ENCODE data around the gene SAP30.

Gene SAP30

GRCh38 chr4:173370477-173371291 is at the start of gene SAP30:
Gene SAP30 (plus strand): TSS chr4:173370954. CDS start chr4:173371183, 229 bp downstream.
- peak; percentile 95 for DNase-seq

GRCh38 chr4:173325007-173325736 is 45.6 kb upstream of the SAP30 start:
- no peak for DNase-seq

GRCh38 chr4:173328236-173328901 is 42.4 kb upstream of the SAP30 start:
- DNase-seq = no peak

- no peak for DNase-seq
Observed at GRCh38 chr4:173330590-173330989, 40.2 kb upstream of the SAP30 start.

- DNase-seq = no peak
Observed at GRCh38 chr4:173332021-173332487, 38.7 kb upstream of the SAP30 start.

GRCh38 chr4:173332963-173333657 is 37.6 kb upstream of the SAP30 start:
- no peak for DNase-seq

- no peak for DNase-seq
Observed at GRCh38 chr4:173333658-173334084, 37.1 kb upstream of the SAP30 start.

GRCh38 chr4:173334085-173334890 is 36.5 kb upstream of the SAP30 start, which contains the start of gene HMGB2:
Gene HMGB2 (minus strand): TSS chr4:173334358. CDS start chr4:173333649, 709 bp downstream.
- DNase-seq = peak; percentile 99

GRCh38 chr4:173334891-173335752 is 35.6 kb upstream of the SAP30 start:
- DNase-seq = peak; percentile 82

- no peak for DNase-seq
Observed at GRCh38 chr4:173337463-173337862, 33.3 kb upstream of the SAP30 start.

GRCh38 chr4:173343832-173344397 is 26.8 kb upstream of the SAP30 start:
- no peak for DNase-seq

GRCh38 chr4:173345648-173346047 is 25.1 kb upstream of the SAP30 start:
- no peak for DNase-seq

- DNase-seq = no peak
Observed at GRCh38 chr4:173346074-173346473, 24.7 kb upstream of the SAP30 start.

GRCh38 chr4:173347467-173347866 is 23.3 kb upstream of the SAP30 start:
- DNase-seq = no peak

- DNase-seq = no peak
Observed at GRCh38 chr4:173357939-173358338, 12.8 kb upstream of the SAP30 start.

GRCh38 chr4:173360587-173361221 is 10.1 kb upstream of the SAP30 start:
- no peak for DNase-seq

- no peak for DNase-seq
Observed at GRCh38 chr4:173362666-173363065, 8.1 kb upstream of the SAP30 start.

GRCh38 chr4:173365359-173365996 is 5.3 kb upstream of the SAP30 start:
- DNase-seq = no peak

- no peak for DNase-seq
Observed at GRCh38 chr4:173367285-173367684, 3.5 kb upstream of the SAP30 start.

Data from NCI-H446 treated with DMSO at 0.1 percent for 48 hours (cell line).